Kidney glomerular epithelial cell (primary cell): ENCODE measurements around the gene MR1.

ENCODE experiments used
- DNase-seq: peaks from one replicate; lab custom pipeline; 2025; lab: John Stamatoyannopoulos, UW

MR1 gene

DNA sequence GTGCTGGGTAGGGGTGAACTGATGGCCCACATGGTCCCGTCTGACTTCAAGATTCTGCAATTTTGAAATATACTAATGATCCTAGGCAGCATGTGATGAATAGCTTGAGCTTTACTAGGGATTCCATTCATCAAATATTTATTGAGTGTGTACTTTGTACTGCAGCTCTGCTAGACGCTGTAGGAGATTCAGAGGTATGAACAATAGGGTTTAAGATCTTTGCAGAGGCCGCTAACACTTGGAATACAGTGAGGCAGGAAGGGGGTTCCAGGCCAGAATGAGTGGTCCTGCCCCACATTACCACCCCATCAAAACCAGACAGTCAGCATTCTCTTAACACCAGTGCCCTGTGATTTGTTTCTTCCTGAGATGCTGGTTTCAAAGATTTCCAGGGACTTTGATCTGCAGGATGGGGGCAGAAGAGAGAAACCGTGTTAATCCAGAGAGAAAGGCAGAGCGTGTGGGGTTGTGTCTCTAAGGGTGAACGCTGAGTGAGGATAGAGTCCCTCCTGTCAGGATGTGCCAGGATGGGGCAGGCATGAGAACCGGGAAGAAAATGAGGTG, 74.6 kb downstream of the MR1 start:
- DNase-seq: no peak

DNA sequence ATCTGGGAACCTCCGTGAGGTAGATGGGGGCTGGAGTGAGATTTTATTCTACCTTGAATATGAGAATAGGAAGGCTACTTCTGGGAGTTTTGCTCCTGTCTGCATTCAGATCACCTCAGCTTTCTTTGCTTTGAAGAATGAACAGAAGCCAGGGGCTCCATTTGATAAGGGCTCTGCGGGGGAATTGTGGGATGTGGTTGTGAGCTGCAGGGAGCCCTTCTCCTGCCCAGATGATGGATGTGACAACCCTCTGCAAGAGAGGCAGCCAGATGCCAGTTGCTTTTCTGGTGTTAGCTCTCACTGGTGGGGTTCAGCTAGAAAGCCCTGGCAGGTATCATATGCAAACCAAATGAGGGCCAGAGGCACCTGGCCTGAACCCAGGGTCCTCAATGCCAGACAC, 76.2 kb downstream of the MR1 start:
- no peak for DNase-seq
